H7 (cell line): ENCODE data around the gene ZNF710. TPM values are rescaled to one million over a fixed set of nuclear protein-coding genes. Genes with fewer than 3 reads are reported as not detected.

Experiments used
- DNase-seq: peaks from one replicate; pipeline ENCODE4 v3.0.0; 2012
- H3K27me3 ChIP-seq: 2 replicates; pipeline ENCODE4 v1.6.0; 2011; ENCODE audit warnings: mild to moderate bottlenecking, low read length; ENCODE audit not compliant: control insufficient read depth, insufficient read depth
- H3K36me3 ChIP-seq: replicated peaks from 2 replicates; pipeline ENCODE4 v1.5.1; 2011; ENCODE audit warnings: low read length; ENCODE audit not compliant: control insufficient read depth, insufficient read depth
- H3K4me3 ChIP-seq: 2 replicates; pipeline ENCODE4 v1.5.1; 2011; ENCODE audit warnings: low read depth, mild to moderate bottlenecking, control low read depth, low read length, moderate library complexity; ENCODE audit not compliant: insufficient read depth
- total RNA-seq: library from RNA; depleted of rRNA; stranded (reverse); fragments of >200 nt; shearing (Covaris generic); gene quantifications from 2 replicates; pipeline ENCODE4 v1.2.3, GENCODE V29; 2014

The ZNF710 gene
- total RNA-seq, 1 experiment from 2014 or later, result 28.5 TPM

GRCh38 chr15:90046911-90047392, 45.8 kb downstream of the ZNF710 start:
- Histone ChIP-seq H3K4me3 (no peak overlapping the region), H3K27me3 (no peaks in the 10 kb centered on the region), H3K36me3 (no peaks in the 10 kb centered on the region)
- peak; percentile 33 for DNase-seq

GRCh38 chr15:90047956-90048575, 46.9 kb downstream of the ZNF710 start:
- no peaks in the 10 kb centered on the region for H3K36me3 ChIP-seq
- no peaks in the 10 kb centered on the region for H3K27me3 ChIP-seq
- DNase-seq, result peak; percentile 27
- no peak overlapping the region for H3K4me3 ChIP-seq

GRCh38 chr15:90049030-90049429, 47.9 kb downstream of the ZNF710 start:
- H3K4me3 ChIP-seq, result no peak overlapping the region
- H3K36me3 ChIP-seq, result no peaks in the 10 kb centered on the region
- H3K27me3 ChIP-seq, result no peaks in the 10 kb centered on the region
- no peak for DNase-seq

GRCh38 chr15:90049666-90050604, 48.8 kb downstream of the ZNF710 start:
- Histone ChIP-seq H3K27me3 (no peaks in the 10 kb centered on the region), H3K4me3 (no peak overlapping the region)
- peak; percentile 27 for DNase-seq

GRCh38 chr15:90051874-90052273, 50.8 kb downstream of the ZNF710 start:
- DNase-seq, result no peak
- no peaks in the 10 kb centered on the region for H3K36me3 ChIP-seq
- H3K4me3 ChIP-seq, result no peak overlapping the region
- H3K27me3 ChIP-seq, result no peaks in the 10 kb centered on the region

More at GRCh38 chr15:90049666-90050604, 48.8 kb downstream of the ZNF710 start:
- no peaks in the 10 kb centered on the region for H3K36me3 ChIP-seq

GRCh38 chr15:90053685-90054466, 52.8 kb downstream of the ZNF710 start:
- Histone ChIP-seq H3K36me3 (no peaks in the 10 kb centered on the region), H3K4me3 (no peak overlapping the region), H3K27me3 (no peaks in the 10 kb centered on the region)
- DNase-seq, result no peak

GRCh38 chr15:90054618-90055097, 53.5 kb downstream of the ZNF710 start:
- DNase-seq, result no peak
- H3K4me3 ChIP-seq, result no peak overlapping the region
- no peaks in the 10 kb centered on the region for H3K27me3 ChIP-seq
- H3K36me3 ChIP-seq, result no peaks in the 10 kb centered on the region

GRCh38 chr15:90055182-90055581, 54.1 kb downstream of the ZNF710 start:
- no peaks in the 10 kb centered on the region for H3K27me3 ChIP-seq
- H3K36me3 ChIP-seq, result no peaks in the 10 kb centered on the region
- no peak overlapping the region for H3K4me3 ChIP-seq
- no peak for DNase-seq

GRCh38 chr15:90056529-90056928, 55.4 kb downstream of the ZNF710 start:
- H3K27me3 ChIP-seq, result no peaks in the 10 kb centered on the region
- DNase-seq, result no peak
- no peak overlapping the region for H3K4me3 ChIP-seq
- no peaks in the 10 kb centered on the region for H3K36me3 ChIP-seq

GRCh38 chr15:90058308-90058707, 57.2 kb downstream of the ZNF710 start:
- Histone ChIP-seq H3K4me3 (no peak overlapping the region), H3K27me3 (no peaks in the 10 kb centered on the region), H3K36me3 (no peaks in the 10 kb centered on the region)
- no peak for DNase-seq

- no peak for DNase-seq
- H3K27me3 ChIP-seq, result no peaks in the 10 kb centered on the region
- H3K4me3 ChIP-seq, result no peak overlapping the region
- H3K36me3 ChIP-seq, result no peaks in the 10 kb centered on the region
Observed at GRCh38 chr15:90058775-90059174, 57.7 kb downstream of the ZNF710 start.

- no peaks in the 10 kb centered on the region for H3K27me3 ChIP-seq
- peak; percentile 82 for DNase-seq
- no peaks in the 10 kb centered on the region for H3K36me3 ChIP-seq
- no peak overlapping the region for H3K4me3 ChIP-seq
Observed at GRCh38 chr15:90059208-90059985, 58.3 kb downstream of the ZNF710 start.

GRCh38 chr15:90060797-90061196, 59.7 kb downstream of the ZNF710 start:
- no peaks in the 10 kb centered on the region for H3K27me3 ChIP-seq
- no peaks in the 10 kb centered on the region for H3K36me3 ChIP-seq
- DNase-seq, result no peak
- H3K4me3 ChIP-seq, result no peak overlapping the region

- H3K27me3 ChIP-seq, result no peaks in the 10 kb centered on the region
- H3K4me3 ChIP-seq, result no peak overlapping the region
- H3K36me3 ChIP-seq, result no peaks in the 10 kb centered on the region
- peak; percentile 88 for DNase-seq
Observed at GRCh38 chr15:90062023-90062442, 60.9 kb downstream of the ZNF710 start.
